ENCODE results near the gene FOXC1. TPM values are rescaled to one million over a fixed set of nuclear protein-coding genes. Genes with fewer than 3 reads are reported as not detected.
A peak's percentile ranks its signal among the peaks of the same experiment; 100 is the strongest.

Gene FOXC1
- total RNA-seq, 1 experiment from 2014 or later = 7.3 TPM

DNA sequence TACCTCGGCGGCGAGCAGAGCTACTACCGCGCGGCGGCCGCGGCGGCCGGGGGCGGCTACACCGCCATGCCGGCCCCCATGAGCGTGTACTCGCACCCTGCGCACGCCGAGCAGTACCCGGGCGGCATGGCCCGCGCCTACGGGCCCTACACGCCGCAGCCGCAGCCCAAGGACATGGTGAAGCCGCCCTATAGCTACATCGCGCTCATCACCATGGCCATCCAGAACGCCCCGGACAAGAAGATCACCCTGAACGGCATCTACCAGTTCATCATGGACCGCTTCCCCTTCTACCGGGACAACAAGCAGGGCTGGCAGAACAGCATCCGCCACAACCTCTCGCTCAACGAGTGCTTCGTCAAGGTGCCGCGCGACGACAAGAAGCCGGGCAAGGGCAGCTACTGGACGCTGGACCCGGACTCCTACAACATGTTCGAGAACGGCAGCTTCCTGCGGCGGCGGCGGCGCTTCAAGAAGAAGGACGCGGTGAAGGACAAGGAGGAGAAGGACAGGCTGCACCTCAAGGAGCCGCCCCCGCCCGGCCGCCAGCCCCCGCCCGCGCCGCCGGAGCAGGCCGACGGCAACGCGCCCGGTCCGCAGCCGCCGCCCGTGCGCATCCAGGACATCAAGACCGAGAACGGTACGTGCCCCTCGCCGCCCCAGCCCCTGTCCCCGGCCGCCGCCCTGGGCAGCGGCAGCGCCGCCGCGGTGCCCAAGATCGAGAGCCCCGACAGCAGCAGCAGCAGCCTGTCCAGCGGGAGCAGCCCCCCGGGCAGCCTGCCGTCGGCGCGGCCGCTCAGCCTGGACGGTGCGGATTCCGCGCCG is 994 bp downstream of the FOXC1 start:
- no TSS peak for BruUV-seq (replicated peaks)
- Histone ChIP-seq H3K79me2 (ENCODE audit: low read length) (peaks cover 39% of the 10 kb centered on the region), H3K4me1 (ENCODE audit: insufficient read depth, low read length) (0 out of 2 replicates have a peak, but pooled peaks cover 4% of the 10 kb centered on the region), H3K4me2 (ENCODE audit: low read length) (peak overlapping the region; percentile 79), H3K36me3 (ENCODE audit: low read depth, low read length) (no peaks in the 10 kb centered on the region), H3K9me3 (ENCODE audit: low read length) (no peaks in the 10 kb centered on the region), H3K27me3 (ENCODE audit: low read length) (no peaks in the 10 kb centered on the region), H3K9ac (ENCODE audit: low read length) (peak overlapping the region; percentile 57), H3K4me3 (ENCODE audit: low read length) (peak overlapping the region; percentile 80), H3K27ac (ENCODE audit: low read length) (no peak overlapping the region), H4K20me1 (ENCODE audit: low read length) (peaks cover 16% of the 10 kb centered on the region), H2AFZ (ENCODE audit: low read length) (peak overlapping the region; percentile 45; the same call in 1 of the 2 replicates), H3F3A (ENCODE audit: low read length, unreplicated experiment) (no peaks in the 10 kb centered on the region), H3K9me2 (replicated peaks; ENCODE audit: low read length) (no peaks in the 10 kb centered on the region)
- TF ChIP-seq, protein P1, sequence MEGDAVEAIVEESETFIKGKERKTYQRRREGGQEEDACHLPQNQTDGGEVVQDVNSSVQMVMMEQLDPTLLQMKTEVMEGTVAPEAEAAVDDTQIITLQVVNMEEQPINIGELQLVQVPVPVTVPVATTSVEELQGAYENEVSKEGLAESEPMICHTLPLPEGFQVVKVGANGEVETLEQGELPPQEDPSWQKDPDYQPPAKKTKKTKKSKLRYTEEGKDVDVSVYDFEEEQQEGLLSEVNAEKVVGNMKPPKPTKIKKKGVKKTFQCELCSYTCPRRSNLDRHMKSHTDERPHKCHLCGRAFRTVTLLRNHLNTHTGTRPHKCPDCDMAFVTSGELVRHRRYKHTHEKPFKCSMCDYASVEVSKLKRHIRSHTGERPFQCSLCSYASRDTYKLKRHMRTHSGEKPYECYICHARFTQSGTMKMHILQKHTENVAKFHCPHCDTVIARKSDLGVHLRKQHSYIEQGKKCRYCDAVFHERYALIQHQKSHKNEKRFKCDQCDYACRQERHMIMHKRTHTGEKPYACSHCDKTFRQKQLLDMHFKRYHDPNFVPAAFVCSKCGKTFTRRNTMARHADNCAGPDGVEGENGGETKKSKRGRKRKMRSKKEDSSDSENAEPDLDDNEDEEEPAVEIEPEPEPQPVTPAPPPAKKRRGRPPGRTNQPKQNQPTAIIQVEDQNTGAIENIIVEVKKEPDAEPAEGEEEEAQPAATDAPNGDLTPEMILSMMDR (conservative IDR thresholded peaks at IDR 0.05; ENCODE audit: low read depth, low read length) = no peak
- TF ChIP-seq EZH2 (IDR thresholded peaks at IDR 0.05; ENCODE audit: low read length, unreplicated experiment) (no peak), EZH2phosphoT487 (IDR thresholded peaks at IDR 0.05; ENCODE audit: borderline replicate concordance, low read length) (no peak)
- peak; percentile 38 for DNase-seq
- POLR2A ChIA-PET (ENCODE audit: unreplicated experiment) = interaction anchor here (0.5 to 1.0 kb wide), 4 partner anchors 15 to 1173 kb away, joined by 5 to 7 read pairs (median 6); no protein-coding TSS in a partner anchor
- peak; percentile 7 for ATAC-seq
- CTCF ChIA-PET = interaction anchor here (1.6 to 2.0 kb wide), 2 partner anchors 77 to 493 kb away, joined by 6 to 15 read pairs; no protein-coding TSS in a partner anchor
- intact Hi-C loops (cut with micrococcal nuclease) = loop anchor here (5.0 kb wide), 1 partner anchor 302 kb away; no protein-coding TSS in a partner anchor

DNA sequence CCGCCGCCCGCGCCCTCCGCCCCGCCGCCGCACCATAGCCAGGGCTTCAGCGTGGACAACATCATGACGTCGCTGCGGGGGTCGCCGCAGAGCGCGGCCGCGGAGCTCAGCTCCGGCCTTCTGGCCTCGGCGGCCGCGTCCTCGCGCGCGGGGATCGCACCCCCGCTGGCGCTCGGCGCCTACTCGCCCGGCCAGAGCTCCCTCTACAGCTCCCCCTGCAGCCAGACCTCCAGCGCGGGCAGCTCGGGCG is 1.5 kb downstream of the FOXC1 start:
- Histone ChIP-seq H3K9me2 (replicated peaks; ENCODE audit: low read length) (no peaks in the 10 kb centered on the region), H3K36me3 (ENCODE audit: low read depth, low read length) (no peaks in the 10 kb centered on the region), H3K27me3 (ENCODE audit: low read length) (no peaks in the 10 kb centered on the region), H3K4me3 (ENCODE audit: low read length) (peak overlapping the region; percentile 80), H3K9ac (ENCODE audit: low read length) (peak overlapping the region; percentile 57; the same call in 1 of the 2 replicates), H3K4me2 (ENCODE audit: low read length) (peak overlapping the region; percentile 79), H3K9me3 (ENCODE audit: low read length) (no peaks in the 10 kb centered on the region), H3F3A (ENCODE audit: low read length, unreplicated experiment) (no peaks in the 10 kb centered on the region), H3K79me2 (ENCODE audit: low read length) (peaks cover 40% of the 10 kb centered on the region), H3K27ac (ENCODE audit: low read length) (no peak overlapping the region), H2AFZ (ENCODE audit: low read length) (peak overlapping the region; percentile 45; the same call in 1 of the 2 replicates), H4K20me1 (ENCODE audit: low read length) (peaks cover 16% of the 10 kb centered on the region), H3K4me1 (ENCODE audit: insufficient read depth, low read length) (0 out of 2 replicates have a peak, but pooled peaks cover 4% of the 10 kb centered on the region)
- TF ChIP-seq, protein P1 (conservative IDR thresholded peaks at IDR 0.05; ENCODE audit: low read depth, low read length) = no peak
- no peak for TF ChIP-seq EZH2 (IDR thresholded peaks at IDR 0.05; ENCODE audit: low read length, unreplicated experiment)
- no peak for TF ChIP-seq EZH2phosphoT487 (IDR thresholded peaks at IDR 0.05; ENCODE audit: borderline replicate concordance, low read length)
- peak; percentile 48 for DNase-seq
- intact Hi-C loops (cut with micrococcal nuclease) = loop anchor here (5.0 kb wide), 1 partner anchor 301 kb away; no protein-coding TSS in a partner anchor
- BruUV-seq (replicated peaks) = no TSS peak
- peak; percentile 20 for ATAC-seq
- ChIA-PET CTCF (interaction anchor here (0.6 to 2.0 kb wide), 4 partner anchors 76 to 493 kb away, joined by 3 to 15 read pairs (median 10); no protein-coding TSS in a partner anchor), POLR2A (ENCODE audit: unreplicated experiment) (interaction anchor here (1.0 kb wide), 1 partner anchor 75 kb away, joined by 6 read pairs; no protein-coding TSS in a partner anchor)
